ENCODE results near the gene NUDT22. TPM values are rescaled to one million over a fixed set of nuclear protein-coding genes. Genes with fewer than 3 reads are reported as not detected.

Gene NUDT22
- total RNA-seq, 4 donors from 2014 or later = 37.8 to 58.7 (median 48.6) TPM

DNA sequence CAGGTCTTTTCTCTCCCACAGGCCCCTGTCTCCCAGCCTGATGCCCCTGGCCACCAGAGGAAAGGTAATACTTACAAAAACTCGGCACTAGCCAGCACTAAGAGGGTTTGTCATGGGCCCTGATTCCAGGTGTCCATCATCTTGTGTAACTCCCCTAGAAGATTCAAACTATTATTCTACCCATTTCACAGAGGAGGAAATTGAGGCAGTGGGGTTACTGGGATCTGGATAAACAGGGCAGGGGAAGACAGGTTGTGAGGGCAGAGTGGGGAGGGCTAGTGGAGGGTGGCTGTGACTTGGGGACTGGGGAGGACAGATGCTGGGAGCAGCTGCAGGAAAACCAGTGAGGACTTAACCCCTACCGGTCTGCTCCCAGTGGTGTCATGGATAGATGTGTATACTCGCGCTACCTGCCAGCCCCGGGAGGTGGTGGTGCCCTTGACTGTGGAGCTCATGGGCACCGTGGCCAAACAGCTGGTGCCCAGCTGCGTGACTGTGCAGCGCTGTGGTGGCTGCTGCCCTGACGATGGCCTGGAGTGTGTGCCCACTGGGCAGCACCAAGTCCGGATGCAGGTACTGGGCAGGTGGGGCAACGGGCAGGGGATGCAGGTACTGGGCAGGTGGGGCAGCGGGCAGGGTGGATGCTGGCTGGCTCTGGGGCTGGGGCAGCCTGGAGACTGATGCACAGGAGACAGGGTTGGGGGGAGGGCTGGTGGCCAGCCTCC lies 9.5 kb downstream of the NUDT22 start:
- Histone ChIP-seq H3K9me3 (no peaks in the 10 kb centered on the region), H3K4me1 (peaks cover 33 to 67% (median 60%) of the 10 kb centered on the region in 4 donors), H3K27me3 (no peaks in the 10 kb centered on the region), H3K36me3 (peaks cover 17 to 38% (median 22%) of the 10 kb centered on the region in 4 donors), H3K4me3 (peak overlapping the region; percentile 75 to 96 (median 89)), H3K27ac (replicated peaks in 1 of 4) (peak overlapping the region; percentile 89 to 96 (median 93))
- DNase-seq (ENCODE audit: extremely low spot score) = no peak
- intact Hi-C loops (cut with DNase I) = no loop called here
- TF ChIP-seq EP300 (IDR thresholded peaks at IDR 0.05) (no peak), CTCF (IDR thresholded peaks at IDR 0.05) (no peak), POLR2A (IDR thresholded peaks at IDR 0.05; ENCODE audit: low read depth) (no peak), POLR2AphosphoS5 (IDR thresholded peaks at IDR 0.05) (no peak)
- 43% methylated on average over 1 of the region's 12 CpGs for WGBS

DNA sequence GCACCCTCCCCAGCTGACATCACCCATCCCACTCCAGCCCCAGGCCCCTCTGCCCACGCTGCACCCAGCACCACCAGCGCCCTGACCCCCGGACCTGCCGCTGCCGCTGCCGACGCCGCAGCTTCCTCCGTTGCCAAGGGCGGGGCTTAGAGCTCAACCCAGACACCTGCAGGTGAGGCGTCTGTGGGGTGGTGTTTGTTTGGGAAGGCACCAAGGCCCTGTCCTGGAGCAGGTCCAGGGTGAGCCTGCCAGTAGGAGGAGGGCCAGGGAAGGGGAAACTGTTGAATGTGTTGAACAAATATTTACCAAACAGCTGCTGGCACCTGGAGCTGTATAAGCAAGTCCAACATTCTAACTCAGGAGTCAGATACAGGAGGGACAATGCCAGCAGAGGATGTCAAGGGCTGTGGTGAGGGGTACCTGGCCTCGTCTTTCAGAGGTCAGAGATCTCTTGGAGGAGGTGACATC lies 11.4 kb downstream of the NUDT22 start:
- H3K4me3 ChIP-seq = no peak overlapping the region
- 50% methylated on average over 2 of the region's 12 CpGs for WGBS
- no peak for DNase-seq (ENCODE audit: extremely low spot score)
- no peaks in the 10 kb centered on the region for H3K9me3 ChIP-seq
- no peak for TF ChIP-seq POLR2AphosphoS5 (IDR thresholded peaks at IDR 0.05)
- no peak for TF ChIP-seq POLR2A (IDR thresholded peaks at IDR 0.05; ENCODE audit: low read depth)
- no peak for TF ChIP-seq CTCF (IDR thresholded peaks at IDR 0.05)
- no peak for TF ChIP-seq EP300 (IDR thresholded peaks at IDR 0.05)
- H3K27ac ChIP-seq (replicated peaks in 1 of 4) = peak overlapping the region in 3 of 4 donors; percentile 19 to 100 (median 37)
- peaks cover 17 to 38% (median 22%) of the 10 kb centered on the region in 4 donors for H3K36me3 ChIP-seq
- no peaks in the 10 kb centered on the region for H3K27me3 ChIP-seq
- peaks cover 33 to 57% (median 50%) of the 10 kb centered on the region in 4 donors for H3K4me1 ChIP-seq
- intact Hi-C loops (cut with DNase I) = no loop called here

GRCh38 chr11:64238076-64238475 lies 12.0 kb downstream of the NUDT22 start:
- WGBS = 83% methylated on average over 7 of the region's 9 CpGs
- intact Hi-C loops (cut with DNase I) = no loop called here
- H3K4me3 ChIP-seq = no peak overlapping the region
- no peaks in the 10 kb centered on the region for H3K9me3 ChIP-seq
- peaks cover 39 to 57% (median 50%) of the 10 kb centered on the region in 4 donors for H3K4me1 ChIP-seq
- H3K27me3 ChIP-seq = no peaks in the 10 kb centered on the region
- TF ChIP-seq CTCF (IDR thresholded peaks at IDR 0.05) (no peak), POLR2AphosphoS5 (IDR thresholded peaks at IDR 0.05) (no peak), POLR2A (IDR thresholded peaks at IDR 0.05; ENCODE audit: low read depth) (no peak), EP300 (IDR thresholded peaks at IDR 0.05) (no peak)
- peaks cover 17 to 40% (median 24%) of the 10 kb centered on the region in 4 donors for H3K36me3 ChIP-seq
- peak overlapping the region in 1 of 4 donors; percentile 100 for H3K27ac ChIP-seq (replicated peaks in 1 of 4)
- no peak for DNase-seq (ENCODE audit: extremely low spot score)

- Histone ChIP-seq H3K27me3 (no peaks in the 10 kb centered on the region), H3K4me1 (peaks cover 33 to 52% (median 48%) of the 10 kb centered on the region in 4 donors), H3K27ac (replicated peaks in 1 of 4) (peak overlapping the region; percentile 9 to 100 (median 98)), H3K4me3 (no peak overlapping the region), H3K9me3 (no peaks in the 10 kb centered on the region), H3K36me3 (peaks cover 21 to 49% (median 33%) of the 10 kb centered on the region in 4 donors)
- TF ChIP-seq CTCF (IDR thresholded peaks at IDR 0.05) = no peak
- TF ChIP-seq EP300 (IDR thresholded peaks at IDR 0.05) = no peak
- TF ChIP-seq POLR2A (IDR thresholded peaks at IDR 0.05; ENCODE audit: low read depth) = no peak
- TF ChIP-seq POLR2AphosphoS5 (IDR thresholded peaks at IDR 0.05) = no peak
- intact Hi-C loops (cut with DNase I) = no loop called here
- DNase-seq (ENCODE audit: extremely low spot score) = no peak
- 84% methylated on average over 5 of the region's 5 CpGs for WGBS
These were observed 12.9 kb downstream of the NUDT22 start for GRCh38 chr11:64238999-64239398.
